Activated T-cell treated with anti-CD3 and anti-CD28 coated beads, Interleukin-2, amount 50 U/mL, for 24 hours (primary cell): ENCODE results near the gene IFT25.

Experiments
- DNase-seq: peaks from one replicate; pipeline ENCODE4 v3.0.0-alpha.2; 2020
- H3K27ac Mint-ChIP-seq: 2 replicates; pipeline ENCODE4 v1.8.0; 2020; ENCODE audit warnings: mild to moderate bottlenecking, mixed read lengths
- H3K27me3 Mint-ChIP-seq: 2 replicates; pipeline ENCODE4 v1.8.0; 2020; ENCODE audit warnings: mixed read lengths
- H3K36me3 Mint-ChIP-seq: 2 replicates; pipeline ENCODE4 v1.8.0; 2020; ENCODE audit warnings: low read depth, mixed read lengths
- H3K4me1 Mint-ChIP-seq: 2 replicates; pipeline ENCODE4 v1.8.0; 2020; ENCODE audit warnings: low read depth, mixed read lengths
- H3K4me3 Mint-ChIP-seq: 2 replicates; pipeline ENCODE4 v1.8.0; 2020; ENCODE audit warnings: mild to moderate bottlenecking, moderate library complexity, mixed read lengths
- H3K9me3 Mint-ChIP-seq: 2 replicates; pipeline ENCODE4 v1.8.0; 2020; ENCODE audit warnings: mixed read lengths

IFT25 gene

GRCh38 chr1:53919675-53920066, 25.8 kb downstream of the IFT25 start:
- Mint-ChIP-seq H3K27ac (peak overlapping the region; percentile 89), H3K4me3 (no peak overlapping the region), H3K9me3 (no peaks in the 10 kb centered on the region), H3K27me3 (no peaks in the 10 kb centered on the region), H3K36me3 (peaks cover 72% of the 10 kb centered on the region), H3K4me1 (peaks cover 34% of the 10 kb centered on the region)
- no peak for DNase-seq

- DNase-seq, result no peak
- Mint-ChIP-seq H3K27ac (no peak overlapping the region), H3K27me3 (no peaks in the 10 kb centered on the region), H3K4me1 (peaks cover 33% of the 10 kb centered on the region), H3K4me3 (no peak overlapping the region), H3K9me3 (no peaks in the 10 kb centered on the region), H3K36me3 (peaks cover 61% of the 10 kb centered on the region)
Measured at GRCh38 chr1:53918343-53918742, 27.2 kb downstream of the IFT25 start.

GRCh38 chr1:53913352-53914033, 32.0 kb downstream of the IFT25 start:
- no peak overlapping the region for H3K27ac Mint-ChIP-seq
- DNase-seq, result no peak

GRCh38 chr1:53911442-53911841, 34.1 kb downstream of the IFT25 start:
- H3K9me3 Mint-ChIP-seq, result no peaks in the 10 kb centered on the region
- no peak overlapping the region for H3K4me3 Mint-ChIP-seq
- no peak overlapping the region for H3K27ac Mint-ChIP-seq
- peaks cover 16% of the 10 kb centered on the region for H3K36me3 Mint-ChIP-seq
- peaks cover 9% of the 10 kb centered on the region for H3K4me1 Mint-ChIP-seq
- DNase-seq, result no peak
- no peaks in the 10 kb centered on the region for H3K27me3 Mint-ChIP-seq

More at GRCh38 chr1:53913352-53914033, 32.0 kb downstream of the IFT25 start:
- H3K9me3 Mint-ChIP-seq, result no peaks in the 10 kb centered on the region
- H3K4me1 Mint-ChIP-seq, result peaks cover 15% of the 10 kb centered on the region
- H3K27me3 Mint-ChIP-seq, result no peaks in the 10 kb centered on the region
- peaks cover 31% of the 10 kb centered on the region for H3K36me3 Mint-ChIP-seq
- no peak overlapping the region for H3K4me3 Mint-ChIP-seq

GRCh38 chr1:53909946-53910345, 35.6 kb downstream of the IFT25 start:
- H3K27me3 Mint-ChIP-seq, result no peaks in the 10 kb centered on the region
- no peaks in the 10 kb centered on the region for H3K4me1 Mint-ChIP-seq
- no peak overlapping the region for H3K27ac Mint-ChIP-seq
- no peaks in the 10 kb centered on the region for H3K9me3 Mint-ChIP-seq
- H3K4me3 Mint-ChIP-seq, result no peak overlapping the region
- peaks cover 5% of the 10 kb centered on the region for H3K36me3 Mint-ChIP-seq
- no peak for DNase-seq

- no peak overlapping the region for H3K4me3 Mint-ChIP-seq
- H3K9me3 Mint-ChIP-seq, result no peaks in the 10 kb centered on the region
- H3K27ac Mint-ChIP-seq, result no peak overlapping the region
- no peaks in the 10 kb centered on the region for H3K36me3 Mint-ChIP-seq
- no peak for DNase-seq
- peaks cover 4% of the 10 kb centered on the region for H3K4me1 Mint-ChIP-seq
- no peaks in the 10 kb centered on the region for H3K27me3 Mint-ChIP-seq
Measured at GRCh38 chr1:53906121-53906520, 39.4 kb downstream of the IFT25 start.

GRCh38 chr1:53905509-53905908, 40.0 kb downstream of the IFT25 start:
- Mint-ChIP-seq H3K36me3 (no peaks in the 10 kb centered on the region), H3K27me3 (no peaks in the 10 kb centered on the region), H3K9me3 (no peaks in the 10 kb centered on the region), H3K4me1 (peaks cover 4% of the 10 kb centered on the region), H3K27ac (no peak overlapping the region), H3K4me3 (no peak overlapping the region)
- no peak for DNase-seq

- no peak for DNase-seq
- Mint-ChIP-seq H3K4me1 (peaks cover 4% of the 10 kb centered on the region), H3K4me3 (no peak overlapping the region), H3K36me3 (no peaks in the 10 kb centered on the region), H3K9me3 (no peaks in the 10 kb centered on the region), H3K27me3 (no peaks in the 10 kb centered on the region), H3K27ac (no peak overlapping the region)
Measured at GRCh38 chr1:53902235-53903138, 43.0 kb downstream of the IFT25 start.

- Mint-ChIP-seq H3K36me3 (no peaks in the 10 kb centered on the region), H3K27ac (no peak overlapping the region), H3K4me1 (peaks cover 4% of the 10 kb centered on the region), H3K9me3 (no peaks in the 10 kb centered on the region), H3K4me3 (no peak overlapping the region), H3K27me3 (no peaks in the 10 kb centered on the region)
- DNase-seq, result no peak
Measured at GRCh38 chr1:53899708-53900107, 45.8 kb downstream of the IFT25 start.

GRCh38 chr1:53899206-53899628, 46.3 kb downstream of the IFT25 start:
- DNase-seq, result no peak
- H3K36me3 Mint-ChIP-seq, result no peaks in the 10 kb centered on the region
- H3K4me3 Mint-ChIP-seq, result no peak overlapping the region
- H3K4me1 Mint-ChIP-seq, result peaks cover 4% of the 10 kb centered on the region
- H3K27me3 Mint-ChIP-seq, result no peaks in the 10 kb centered on the region
- H3K27ac Mint-ChIP-seq, result no peak overlapping the region
- H3K9me3 Mint-ChIP-seq, result no peaks in the 10 kb centered on the region

- peaks cover 4% of the 10 kb centered on the region for H3K4me1 Mint-ChIP-seq
- H3K4me3 Mint-ChIP-seq, result no peak overlapping the region
- H3K36me3 Mint-ChIP-seq, result no peaks in the 10 kb centered on the region
- no peak for DNase-seq
- no peaks in the 10 kb centered on the region for H3K9me3 Mint-ChIP-seq
- H3K27me3 Mint-ChIP-seq, result no peaks in the 10 kb centered on the region
- no peak overlapping the region for H3K27ac Mint-ChIP-seq
Measured at GRCh38 chr1:53896635-53897229, 48.8 kb downstream of the IFT25 start.

- Mint-ChIP-seq H3K9me3 (no peaks in the 10 kb centered on the region), H3K27ac (no peak overlapping the region), H3K36me3 (no peaks in the 10 kb centered on the region), H3K27me3 (no peaks in the 10 kb centered on the region), H3K4me1 (peaks cover 11% of the 10 kb centered on the region), H3K4me3 (no peak overlapping the region)
- DNase-seq, result no peak
Measured at GRCh38 chr1:53895421-53895820, 50.1 kb downstream of the IFT25 start.

GRCh38 chr1:53894644-53895043, 50.9 kb downstream of the IFT25 start:
- Mint-ChIP-seq H3K4me1 (peaks cover 17% of the 10 kb centered on the region), H3K36me3 (peaks cover 2% of the 10 kb centered on the region), H3K4me3 (no peak overlapping the region), H3K27me3 (no peaks in the 10 kb centered on the region), H3K9me3 (no peaks in the 10 kb centered on the region), H3K27ac (no peak overlapping the region)
- no peak for DNase-seq

- no peaks in the 10 kb centered on the region for H3K27me3 Mint-ChIP-seq
- no peak for DNase-seq
- peaks cover 6% of the 10 kb centered on the region for H3K36me3 Mint-ChIP-seq
- no peak within 1 kb of the TSS for H3K4me3 Mint-ChIP-seq
- no peaks in the 10 kb centered on the region for H3K9me3 Mint-ChIP-seq
- no peak within 1 kb of the TSS for H3K27ac Mint-ChIP-seq
- H3K4me1 Mint-ChIP-seq, result peaks cover 20% of the 10 kb centered on the region
Measured at GRCh38 chr1:53893999-53894636, 51.4 kb downstream of the IFT25 start, which contains the start of gene DIO1. Gene DIO1, plus strand, starts transcription at chr1:53894187. Its CDS starts 24 bp downstream, at chr1:53894211.
